ENCODE measurements around the gene CUL9.

The CUL9 gene

GRCh38 chr6:43178150-43178549 lies 3.8 kb upstream of the CUL9 start:
- H3K36me3 ChIP-seq (ENCODE audit: insufficient read depth, low read length), result peaks cover 45% of the 10 kb centered on the region
- no peak overlapping the region for H3K4me3 ChIP-seq (ENCODE audit: low read length)
- H3K4me1 ChIP-seq (ENCODE audit: insufficient read depth, low read length), result peaks cover 33% of the 10 kb centered on the region
- H3K9me3 ChIP-seq (ENCODE audit: low read length), result no peaks in the 10 kb centered on the region
- H3K27me3 ChIP-seq (ENCODE audit: insufficient read depth, low read length), result no peaks in the 10 kb centered on the region
- H2AFZ ChIP-seq (ENCODE audit: low read depth, low read length), result no peak overlapping the region

GRCh38 chr6:43178951-43179830 lies 2.8 kb upstream of the CUL9 start:
- Histone ChIP-seq H3K9me3 (ENCODE audit: low read length) (no peaks in the 10 kb centered on the region), H2AFZ (ENCODE audit: low read depth, low read length) (no peak overlapping the region), H3K4me1 (ENCODE audit: insufficient read depth, low read length) (peaks cover 23% of the 10 kb centered on the region), H3K4me3 (ENCODE audit: low read length) (no peak overlapping the region), H3K27me3 (ENCODE audit: insufficient read depth, low read length) (no peaks in the 10 kb centered on the region), H3K36me3 (ENCODE audit: insufficient read depth, low read length) (peaks cover 45% of the 10 kb centered on the region)

- no peaks in the 10 kb centered on the region for H3K27me3 ChIP-seq (ENCODE audit: insufficient read depth, low read length)
- peaks cover 18% of the 10 kb centered on the region for H3K4me1 ChIP-seq (ENCODE audit: insufficient read depth, low read length)
- H3K36me3 ChIP-seq (ENCODE audit: insufficient read depth, low read length), result peaks cover 41% of the 10 kb centered on the region
- H3K4me3 ChIP-seq (ENCODE audit: low read length), result no peak overlapping the region
- H3K9me3 ChIP-seq (ENCODE audit: low read length), result no peaks in the 10 kb centered on the region
- H2AFZ ChIP-seq (ENCODE audit: low read depth, low read length), result no peak overlapping the region
Observed at GRCh38 chr6:43180058-43180457, 1.9 kb upstream of the CUL9 start.

- Histone ChIP-seq H2AFZ (ENCODE audit: low read depth, low read length) (no peak overlapping the region), H3K9me3 (ENCODE audit: low read length) (peaks cover 2% of the 10 kb centered on the region), H3K27me3 (ENCODE audit: insufficient read depth, low read length) (no peaks in the 10 kb centered on the region), H3K4me1 (ENCODE audit: insufficient read depth, low read length) (peaks cover 15% of the 10 kb centered on the region), H3K36me3 (ENCODE audit: insufficient read depth, low read length) (peaks cover 40% of the 10 kb centered on the region), H3K4me3 (ENCODE audit: low read length) (peak overlapping the region; percentile 55)
Observed at GRCh38 chr6:43180985-43181384, 1.0 kb upstream of the CUL9 start.

- H3K9me3 ChIP-seq (ENCODE audit: low read length), result peaks cover 7% of the 10 kb centered on the region
- peak overlapping the region; percentile 42 for H2AFZ ChIP-seq (ENCODE audit: low read depth, low read length)
- H3K27me3 ChIP-seq (ENCODE audit: insufficient read depth, low read length), result no peaks in the 10 kb centered on the region
- peaks cover 15% of the 10 kb centered on the region for H3K4me1 ChIP-seq (ENCODE audit: insufficient read depth, low read length)
- peak overlapping the region; percentile 55 for H3K4me3 ChIP-seq (ENCODE audit: low read length)
- peaks cover 40% of the 10 kb centered on the region for H3K36me3 ChIP-seq (ENCODE audit: insufficient read depth, low read length)
Observed at GRCh38 chr6:43181621-43181941, 415 bp upstream of the CUL9 start.

- H2AFZ ChIP-seq (ENCODE audit: low read depth, low read length), result no peak overlapping the region
- no peaks in the 10 kb centered on the region for H3K27me3 ChIP-seq (ENCODE audit: insufficient read depth, low read length)
- H3K4me1 ChIP-seq (ENCODE audit: insufficient read depth, low read length), result peaks cover 15% of the 10 kb centered on the region
- peaks cover 46% of the 10 kb centered on the region for H3K36me3 ChIP-seq (ENCODE audit: insufficient read depth, low read length)
- H3K4me3 ChIP-seq (ENCODE audit: low read length), result no peak overlapping the region
- H3K9me3 ChIP-seq (ENCODE audit: low read length), result peaks cover 15% of the 10 kb centered on the region
Observed at GRCh38 chr6:43183441-43183840, 1.4 kb downstream of the CUL9 start.

GRCh38 chr6:43184268-43184985 lies 2.4 kb downstream of the CUL9 start:
- H3K4me1 ChIP-seq (ENCODE audit: insufficient read depth, low read length), result peaks cover 15% of the 10 kb centered on the region
- H2AFZ ChIP-seq (ENCODE audit: low read depth, low read length), result no peak overlapping the region
- peaks cover 15% of the 10 kb centered on the region for H3K9me3 ChIP-seq (ENCODE audit: low read length)
- H3K4me3 ChIP-seq (ENCODE audit: low read length), result no peak overlapping the region
- no peaks in the 10 kb centered on the region for H3K27me3 ChIP-seq (ENCODE audit: insufficient read depth, low read length)
- peaks cover 38% of the 10 kb centered on the region for H3K36me3 ChIP-seq (ENCODE audit: insufficient read depth, low read length)

- Histone ChIP-seq H3K36me3 (ENCODE audit: insufficient read depth, low read length) (peaks cover 40% of the 10 kb centered on the region), H3K4me1 (ENCODE audit: insufficient read depth, low read length) (peaks cover 15% of the 10 kb centered on the region), H3K27me3 (ENCODE audit: insufficient read depth, low read length) (no peaks in the 10 kb centered on the region), H2AFZ (ENCODE audit: low read depth, low read length) (no peak overlapping the region), H3K4me3 (ENCODE audit: low read length) (no peak overlapping the region), H3K9me3 (ENCODE audit: low read length) (peaks cover 15% of the 10 kb centered on the region)
Observed at GRCh38 chr6:43185391-43185985, 3.5 kb downstream of the CUL9 start.

GRCh38 chr6:43186019-43186418 lies 4.0 kb downstream of the CUL9 start:
- Histone ChIP-seq H3K27me3 (ENCODE audit: insufficient read depth, low read length) (no peaks in the 10 kb centered on the region), H2AFZ (ENCODE audit: low read depth, low read length) (no peak overlapping the region), H3K9me3 (ENCODE audit: low read length) (peaks cover 15% of the 10 kb centered on the region), H3K4me3 (ENCODE audit: low read length) (no peak overlapping the region), H3K4me1 (ENCODE audit: insufficient read depth, low read length) (peaks cover 11% of the 10 kb centered on the region), H3K36me3 (ENCODE audit: insufficient read depth, low read length) (peaks cover 38% of the 10 kb centered on the region)

- Histone ChIP-seq H3K27me3 (ENCODE audit: insufficient read depth, low read length) (no peaks in the 10 kb centered on the region), H3K36me3 (ENCODE audit: insufficient read depth, low read length) (peaks cover 38% of the 10 kb centered on the region), H3K4me1 (ENCODE audit: insufficient read depth, low read length) (peaks cover 5% of the 10 kb centered on the region), H3K4me3 (ENCODE audit: low read length) (no peak overlapping the region), H3K9me3 (ENCODE audit: low read length) (peaks cover 15% of the 10 kb centered on the region), H2AFZ (ENCODE audit: low read depth, low read length) (no peak overlapping the region)
Observed at GRCh38 chr6:43186706-43187105, 4.7 kb downstream of the CUL9 start.

GRCh38 chr6:43187821-43188220 lies 5.8 kb downstream of the CUL9 start:
- H3K4me3 ChIP-seq (ENCODE audit: low read length), result no peak overlapping the region
- peaks cover 39% of the 10 kb centered on the region for H3K36me3 ChIP-seq (ENCODE audit: insufficient read depth, low read length)

GRCh38 chr6:43188426-43188825 lies 6.4 kb downstream of the CUL9 start:
- Histone ChIP-seq H2AFZ (ENCODE audit: low read depth, low read length) (no peak overlapping the region), H3K4me3 (ENCODE audit: low read length) (no peak overlapping the region), H3K27me3 (ENCODE audit: insufficient read depth, low read length) (no peaks in the 10 kb centered on the region), H3K4me1 (ENCODE audit: insufficient read depth, low read length) (no peaks in the 10 kb centered on the region), H3K9me3 (ENCODE audit: low read length) (peaks cover 15% of the 10 kb centered on the region), H3K36me3 (ENCODE audit: insufficient read depth, low read length) (peaks cover 44% of the 10 kb centered on the region)

More at GRCh38 chr6:43187821-43188220, 5.8 kb downstream of the CUL9 start:
- Histone ChIP-seq H3K4me1 (ENCODE audit: insufficient read depth, low read length) (no peaks in the 10 kb centered on the region), H3K27me3 (ENCODE audit: insufficient read depth, low read length) (no peaks in the 10 kb centered on the region), H3K9me3 (ENCODE audit: low read length) (peaks cover 15% of the 10 kb centered on the region), H2AFZ (ENCODE audit: low read depth, low read length) (no peak overlapping the region)

GRCh38 chr6:43189776-43190304 lies 7.8 kb downstream of the CUL9 start:
- H3K36me3 ChIP-seq (ENCODE audit: insufficient read depth, low read length), result peaks cover 44% of the 10 kb centered on the region
- no peak overlapping the region for H2AFZ ChIP-seq (ENCODE audit: low read depth, low read length)
- H3K4me1 ChIP-seq (ENCODE audit: insufficient read depth, low read length), result no peaks in the 10 kb centered on the region
- no peaks in the 10 kb centered on the region for H3K27me3 ChIP-seq (ENCODE audit: insufficient read depth, low read length)
- peaks cover 15% of the 10 kb centered on the region for H3K9me3 ChIP-seq (ENCODE audit: low read length)
- H3K4me3 ChIP-seq (ENCODE audit: low read length), result no peak overlapping the region

Data from neuron (in vitro differentiated cells).